ENCODE results near the gene BRF1.
"Not testable (repeated sequence)": the region's sequence is repeated elsewhere in the genome, so short reads cannot be mapped to it uniquely, and the experiment has no call there.

Gene BRF1

GRCh38 chr14:105290621-105291346 is 10.0 kb downstream of the BRF1 start:
- TF ChIP-seq, protein P1, sequence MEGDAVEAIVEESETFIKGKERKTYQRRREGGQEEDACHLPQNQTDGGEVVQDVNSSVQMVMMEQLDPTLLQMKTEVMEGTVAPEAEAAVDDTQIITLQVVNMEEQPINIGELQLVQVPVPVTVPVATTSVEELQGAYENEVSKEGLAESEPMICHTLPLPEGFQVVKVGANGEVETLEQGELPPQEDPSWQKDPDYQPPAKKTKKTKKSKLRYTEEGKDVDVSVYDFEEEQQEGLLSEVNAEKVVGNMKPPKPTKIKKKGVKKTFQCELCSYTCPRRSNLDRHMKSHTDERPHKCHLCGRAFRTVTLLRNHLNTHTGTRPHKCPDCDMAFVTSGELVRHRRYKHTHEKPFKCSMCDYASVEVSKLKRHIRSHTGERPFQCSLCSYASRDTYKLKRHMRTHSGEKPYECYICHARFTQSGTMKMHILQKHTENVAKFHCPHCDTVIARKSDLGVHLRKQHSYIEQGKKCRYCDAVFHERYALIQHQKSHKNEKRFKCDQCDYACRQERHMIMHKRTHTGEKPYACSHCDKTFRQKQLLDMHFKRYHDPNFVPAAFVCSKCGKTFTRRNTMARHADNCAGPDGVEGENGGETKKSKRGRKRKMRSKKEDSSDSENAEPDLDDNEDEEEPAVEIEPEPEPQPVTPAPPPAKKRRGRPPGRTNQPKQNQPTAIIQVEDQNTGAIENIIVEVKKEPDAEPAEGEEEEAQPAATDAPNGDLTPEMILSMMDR (IDR thresholded peaks at IDR 0.05; ENCODE audit: extremely low read depth, missing control alignments): no peak
- DNase-seq (ENCODE audit: low spot score): no peak

DNA sequence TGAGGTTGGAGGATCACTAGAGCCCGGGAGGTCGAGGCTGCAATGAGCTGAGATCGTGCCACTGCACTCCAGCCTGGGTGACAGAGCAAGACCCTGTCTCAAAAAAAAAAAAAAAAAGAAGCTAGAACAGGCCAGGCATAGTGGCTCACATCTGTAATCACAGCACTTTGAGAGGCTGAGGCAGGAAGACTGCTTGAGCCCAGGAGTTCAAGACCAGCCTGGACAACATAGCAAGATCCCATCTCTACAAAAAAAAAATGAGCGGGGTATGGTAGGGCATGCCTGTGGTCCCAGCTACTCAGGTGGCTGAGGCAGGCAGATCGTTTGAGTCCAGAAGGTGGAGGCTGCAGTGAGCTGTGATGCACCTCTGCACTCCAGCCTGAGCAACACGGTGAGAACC is 11.9 kb downstream of the BRF1 start:
- not testable (repeated sequence) for DNase-seq (ENCODE audit: low spot score)

- no peak for DNase-seq (ENCODE audit: low spot score)
- TF ChIP-seq, protein P1 (IDR thresholded peaks at IDR 0.05; ENCODE audit: extremely low read depth, missing control alignments): no peak
Measured at GRCh38 chr14:105287249-105288102, 13.3 kb downstream of the BRF1 start.

GRCh38 chr14:105286759-105287144 is 14.0 kb downstream of the BRF1 start:
- TF ChIP-seq, protein P1 (IDR thresholded peaks at IDR 0.05; ENCODE audit: extremely low read depth, missing control alignments): no peak
- no peak for DNase-seq (ENCODE audit: low spot score)

GRCh38 chr14:105285174-105285573 is 15.6 kb downstream of the BRF1 start:
- DNase-seq (ENCODE audit: low spot score): no peak
- TF ChIP-seq, protein P1 (IDR thresholded peaks at IDR 0.05; ENCODE audit: extremely low read depth, missing control alignments): no peak

DNA sequence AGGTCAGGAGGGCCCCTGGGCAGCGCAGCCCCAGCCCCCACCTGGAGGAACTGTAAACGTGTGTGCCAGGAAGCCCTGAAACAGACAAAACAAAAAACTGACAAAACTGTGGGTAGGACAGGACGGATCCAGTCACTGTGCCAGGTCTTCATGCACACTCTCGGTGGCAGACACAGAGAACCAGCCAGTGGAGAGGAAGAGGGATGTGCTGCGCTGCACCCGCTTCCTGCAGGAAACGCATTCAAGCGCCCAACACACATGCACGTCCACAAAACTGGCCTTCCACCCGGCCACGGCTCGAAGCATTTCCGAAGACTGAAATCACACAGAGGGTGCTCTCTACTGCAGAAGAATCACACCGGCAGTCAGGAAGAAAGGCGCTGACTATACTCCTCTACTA is 16.9 kb downstream of the BRF1 start:
- DNase-seq (ENCODE audit: low spot score): no peak
- TF ChIP-seq, protein P1 (IDR thresholded peaks at IDR 0.05; ENCODE audit: extremely low read depth, missing control alignments): no peak

- TF ChIP-seq, protein P1 (IDR thresholded peaks at IDR 0.05; ENCODE audit: extremely low read depth, missing control alignments): no peak
- no peak for DNase-seq (ENCODE audit: low spot score)
Measured at GRCh38 chr14:105283028-105283427, 17.8 kb downstream of the BRF1 start.
